Loucy (cell line): ENCODE results near the gene STX10.

Experiments used
- H2AFZ ChIP-seq: fragments of 200-600 bp; sonication (generic); 2 replicates; pipeline ENCODE4 v1.6.0; 2016; ENCODE audit warnings: antibody characterized with exemption, mild to moderate bottlenecking, low read length, moderate library complexity
- H3F3A ChIP-seq: fragments of 200-600 bp; 2 replicates; pipeline ENCODE4 v1.6.0; 2016; ENCODE audit warnings: antibody characterized with exemption, low read depth, mild to moderate bottlenecking
- H3K27me3 ChIP-seq: fragments of 200-600 bp; sonication (generic); 2 replicates; pipeline ENCODE4 v1.6.1; 2014; ENCODE audit warnings: low read length, mild to moderate bottlenecking; ENCODE audit not compliant: insufficient read depth, poor library complexity, severe bottlenecking
- H3K36me3 ChIP-seq: fragments of 200-600 bp; sonication (generic); 2 replicates; pipeline ENCODE4 v1.6.1; 2016; ENCODE audit warnings: low read length; ENCODE audit not compliant: insufficient read depth
- H3K4me1 ChIP-seq: fragments of 200-600 bp; sonication (generic); 2 replicates; pipeline ENCODE4 v1.5.1; 2014; ENCODE audit warnings: low read length, mild to moderate bottlenecking; ENCODE audit not compliant: insufficient read depth, poor library complexity, severe bottlenecking
- H3K4me2 ChIP-seq: fragments of 200-600 bp; sonication (generic); 2 replicates; pipeline ENCODE4 v1.6.0; 2014; ENCODE audit warnings: antibody characterized with exemption, low read length, low read depth, mild to moderate bottlenecking; ENCODE audit not compliant: poor library complexity, severe bottlenecking
- H3K4me3 ChIP-seq: fragments of 200-600 bp; sonication (generic); 2 replicates; pipeline ENCODE4 v1.5.1; 2014; ENCODE audit warnings: low read length, mild to moderate bottlenecking, mixed read lengths; ENCODE audit not compliant: poor library complexity, severe bottlenecking
- H3K79me2 ChIP-seq: fragments of 200-600 bp; sonication (generic); 2 replicates; pipeline ENCODE4 v1.6.1; 2014; ENCODE audit warnings: low read length; ENCODE audit not compliant: insufficient read depth
- H3K9ac ChIP-seq: fragments of 200-600 bp; sonication (generic); 2 replicates; pipeline ENCODE4 v1.6.0; 2014; ENCODE audit warnings: mild to moderate bottlenecking, low read depth, low read length, moderate library complexity; ENCODE audit not compliant: poor library complexity, severe bottlenecking
- H3K9me2 ChIP-seq: fragments of 200-600 bp; sonication (generic); replicated peaks from 2 replicates; pipeline ENCODE4 v1.6.1; 2016; ENCODE audit warnings: low read depth, low read length, mixed read lengths
- H3K9me3 ChIP-seq: fragments of 200-600 bp; sonication (generic); 2 replicates; pipeline ENCODE4 v1.6.1; 2014; ENCODE audit warnings: mild to moderate bottlenecking, antibody characterized with exemption, low read length, low read depth; ENCODE audit not compliant: insufficient read depth
- H4K20me1 ChIP-seq: fragments of 200-600 bp; sonication (generic); 2 replicates; pipeline ENCODE4 v1.6.0; 2014; ENCODE audit warnings: antibody characterized with exemption, low read length, mild to moderate bottlenecking; ENCODE audit not compliant: insufficient read depth, poor library complexity, severe bottlenecking
- EZH2phosphoT487 ChIP-seq: fragments of 200-600 bp; IDR thresholded peaks from 2 replicates; pipeline ENCODE4 v1.6.1; 2018; ENCODE audit warnings: antibody characterized with exemption, mild to moderate bottlenecking, moderate library complexity, borderline replicate concordance
- TF ChIP-seq, protein P1 (sequence below): fragments of 200-600 bp; sonication (generic); conservative IDR thresholded peaks from 2 replicates; pipeline ENCODE4 v1.5.1; 2014; ENCODE audit warnings: mild to moderate bottlenecking, antibody characterized with exemption, low read length

Gene STX10

DNA sequence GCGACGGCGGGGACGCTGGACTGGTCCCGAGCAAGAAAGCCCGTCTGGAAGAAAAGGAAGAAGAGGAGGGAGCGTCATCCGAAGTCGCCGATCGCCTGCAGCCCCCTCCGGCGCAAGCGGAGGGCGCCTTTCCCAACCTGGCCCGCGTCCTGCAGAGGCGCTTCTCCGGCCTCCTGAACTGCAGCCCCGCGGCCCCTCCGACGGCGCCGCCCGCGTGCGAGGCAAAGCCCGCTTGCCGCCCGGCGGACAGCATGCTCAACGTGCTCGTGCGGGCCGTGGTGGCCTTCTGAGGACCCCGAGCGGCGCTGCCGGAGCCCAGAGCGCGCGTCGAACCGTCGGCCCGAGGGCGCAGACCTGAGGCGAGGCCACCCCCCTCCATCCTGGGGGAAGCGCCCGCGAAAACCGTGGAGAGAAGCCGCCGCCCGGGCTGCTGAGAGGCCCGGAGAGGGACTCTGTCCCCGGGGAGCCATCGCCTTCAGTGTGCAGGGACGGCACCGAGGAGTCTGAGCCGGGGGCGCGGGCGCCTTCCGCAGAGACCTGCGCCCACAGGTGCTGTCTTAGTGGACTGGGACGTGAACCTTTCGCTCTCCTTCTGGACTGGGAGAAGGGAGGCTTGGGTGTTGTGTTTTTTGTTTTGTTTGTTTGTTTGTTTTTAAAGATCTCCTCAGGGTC is 3.5 kb upstream of the STX10 start:
- Histone ChIP-seq H3K27me3 (peaks cover 13% of the 10 kb centered on the region), H4K20me1 (peaks cover 24% of the 10 kb centered on the region), H3K36me3 (0 out of 2 replicates have a peak, but pooled peaks cover 4% of the 10 kb centered on the region), H3K79me2 (peaks cover 68% of the 10 kb centered on the region), H3K9ac (peak overlapping the region; percentile 95), H3F3A (peaks cover 15% of the 10 kb centered on the region), H3K4me3 (peak overlapping the region; percentile 98), H2AFZ (no peak overlapping the region), H3K9me2 (no peaks in the 10 kb centered on the region), H3K4me1 (peaks cover 34% of the 10 kb centered on the region), H3K4me2 (peak overlapping the region; percentile 85), H3K9me3 (no peaks in the 10 kb centered on the region)
- TF ChIP-seq, protein P1, sequence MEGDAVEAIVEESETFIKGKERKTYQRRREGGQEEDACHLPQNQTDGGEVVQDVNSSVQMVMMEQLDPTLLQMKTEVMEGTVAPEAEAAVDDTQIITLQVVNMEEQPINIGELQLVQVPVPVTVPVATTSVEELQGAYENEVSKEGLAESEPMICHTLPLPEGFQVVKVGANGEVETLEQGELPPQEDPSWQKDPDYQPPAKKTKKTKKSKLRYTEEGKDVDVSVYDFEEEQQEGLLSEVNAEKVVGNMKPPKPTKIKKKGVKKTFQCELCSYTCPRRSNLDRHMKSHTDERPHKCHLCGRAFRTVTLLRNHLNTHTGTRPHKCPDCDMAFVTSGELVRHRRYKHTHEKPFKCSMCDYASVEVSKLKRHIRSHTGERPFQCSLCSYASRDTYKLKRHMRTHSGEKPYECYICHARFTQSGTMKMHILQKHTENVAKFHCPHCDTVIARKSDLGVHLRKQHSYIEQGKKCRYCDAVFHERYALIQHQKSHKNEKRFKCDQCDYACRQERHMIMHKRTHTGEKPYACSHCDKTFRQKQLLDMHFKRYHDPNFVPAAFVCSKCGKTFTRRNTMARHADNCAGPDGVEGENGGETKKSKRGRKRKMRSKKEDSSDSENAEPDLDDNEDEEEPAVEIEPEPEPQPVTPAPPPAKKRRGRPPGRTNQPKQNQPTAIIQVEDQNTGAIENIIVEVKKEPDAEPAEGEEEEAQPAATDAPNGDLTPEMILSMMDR, result peak; percentile 41
- no peak for TF ChIP-seq EZH2phosphoT487

DNA sequence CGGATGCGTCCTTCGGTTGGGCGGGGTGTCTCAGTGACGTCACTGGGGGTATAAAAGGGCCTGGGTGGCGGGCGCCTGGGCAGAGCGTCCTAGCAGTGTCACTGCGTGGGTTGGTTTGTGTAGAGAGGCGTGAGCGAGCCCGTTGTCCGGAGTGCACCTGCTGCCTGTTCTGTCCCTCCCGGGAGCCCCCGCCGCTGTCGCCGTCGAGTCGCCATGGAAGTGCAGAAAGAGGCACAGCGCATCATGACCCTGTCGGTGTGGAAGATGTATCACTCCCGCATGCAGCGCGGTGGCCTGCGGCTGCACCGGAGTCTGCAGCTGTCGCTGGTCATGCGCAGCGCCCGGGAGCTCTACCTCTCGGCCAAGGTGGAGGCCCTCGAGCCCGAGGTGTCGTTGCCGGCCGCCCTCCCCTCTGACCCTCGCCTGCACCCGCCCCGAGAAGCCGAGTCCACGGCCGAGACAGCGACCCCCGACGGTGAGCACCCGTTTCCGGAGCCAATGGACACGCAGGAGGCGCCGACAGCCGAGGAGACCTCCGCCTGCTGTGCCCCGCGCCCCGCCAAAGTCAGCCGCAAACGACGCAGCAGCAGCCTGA is 2.9 kb upstream of the STX10 start:
- Histone ChIP-seq H3K79me2 (peaks cover 67% of the 10 kb centered on the region), H4K20me1 (peaks cover 24% of the 10 kb centered on the region), H3K4me3 (peak overlapping the region; percentile 98), H3K9me3 (no peaks in the 10 kb centered on the region), H3F3A (peaks cover 15% of the 10 kb centered on the region), H3K9me2 (no peaks in the 10 kb centered on the region), H3K4me2 (peak overlapping the region; percentile 85), H3K9ac (peak overlapping the region; percentile 95), H3K4me1 (peaks cover 31% of the 10 kb centered on the region), H3K36me3 (0 out of 2 replicates have a peak, but pooled peaks cover 4% of the 10 kb centered on the region), H3K27me3 (peaks cover 13% of the 10 kb centered on the region), H2AFZ (no peak overlapping the region)
- TF ChIP-seq, protein P1, result peak; percentile 55
- TF ChIP-seq EZH2phosphoT487, result no peak

GRCh38 chr19:13152356-13152973 is 2.3 kb upstream of the STX10 start:
- H4K20me1 ChIP-seq, result peaks cover 24% of the 10 kb centered on the region
- peaks cover 64% of the 10 kb centered on the region for H3K79me2 ChIP-seq
- H3K36me3 ChIP-seq, result 0 out of 2 replicates have a peak, but pooled peaks cover 4% of the 10 kb centered on the region
- peaks cover 15% of the 10 kb centered on the region for H3F3A ChIP-seq
- H3K4me2 ChIP-seq, result peak overlapping the region; percentile 85
- no peaks in the 10 kb centered on the region for H3K9me3 ChIP-seq
- no peaks in the 10 kb centered on the region for H3K9me2 ChIP-seq
- peaks cover 28% of the 10 kb centered on the region for H3K4me1 ChIP-seq
- peak overlapping the region; percentile 95 for H3K9ac ChIP-seq
- TF ChIP-seq, protein P1, result no peak
- TF ChIP-seq EZH2phosphoT487, result no peak
- peaks cover 13% of the 10 kb centered on the region for H3K27me3 ChIP-seq
- H2AFZ ChIP-seq, result 0 out of 2 replicates have a peak overlapping the region, but pooled peaks have one; percentile 35
- peak overlapping the region; percentile 98 for H3K4me3 ChIP-seq
